ENCODE data around the gene HOMER2. TPM values are rescaled to one million over a fixed set of nuclear protein-coding genes. Genes with fewer than 3 reads are reported as not detected.

Gene HOMER2
- polyA plus RNA-seq, 1 experiment: 1.1 TPM

GRCh38 chr15:82934100-82934880 lies 18.2 kb downstream of the HOMER2 start:
- TF ChIP-seq CTCF (IDR thresholded peaks at IDR 0.05; ENCODE audit: low read depth, low read length): no peak
- Histone ChIP-seq H3K27ac (ENCODE audit: low read depth, low read length) (no peak overlapping the region), H3K9me3 (ENCODE audit: control insufficient read depth, insufficient read depth, low read length) (no peaks in the 10 kb centered on the region), H3K4me3 (ENCODE audit: low read depth, low read length) (no peak overlapping the region), H3K27me3 (ENCODE audit: control insufficient read depth, insufficient read depth, low read length) (peaks cover 4% of the 10 kb centered on the region)
- DNase-seq (ENCODE audit: low read depth, low spot score): no peak
- CTCF ChIA-PET: no interaction called here
- POLR2A ChIA-PET: no interaction called here

GRCh38 chr15:82933576-82933975 lies 18.9 kb downstream of the HOMER2 start:
- no peak overlapping the region for H3K4me3 ChIP-seq (ENCODE audit: low read depth, low read length)
- no peak overlapping the region for H3K27ac ChIP-seq (ENCODE audit: low read depth, low read length)
- ChIA-PET POLR2A (no interaction called here), CTCF (no interaction called here)
- DNase-seq (ENCODE audit: low read depth, low spot score): no peak
- no peak for TF ChIP-seq CTCF (IDR thresholded peaks at IDR 0.05; ENCODE audit: low read depth, low read length)
- H3K9me3 ChIP-seq (ENCODE audit: control insufficient read depth, insufficient read depth, low read length): no peaks in the 10 kb centered on the region
- H3K27me3 ChIP-seq (ENCODE audit: control insufficient read depth, insufficient read depth, low read length): peaks cover 2% of the 10 kb centered on the region

- ChIA-PET CTCF (no interaction called here), POLR2A (no interaction called here)
Observed at GRCh38 chr15:82931221-82931620, 21.3 kb downstream of the HOMER2 start.

GRCh38 chr15:82930461-82930860 lies 22.1 kb downstream of the HOMER2 start:
- CTCF ChIA-PET: no interaction called here
- peaks cover 4% of the 10 kb centered on the region for H3K27me3 ChIP-seq (ENCODE audit: control insufficient read depth, insufficient read depth, low read length)
- no peak for TF ChIP-seq CTCF (IDR thresholded peaks at IDR 0.05; ENCODE audit: low read depth, low read length)
- H3K27ac ChIP-seq (ENCODE audit: low read depth, low read length): no peak overlapping the region
- DNase-seq (ENCODE audit: low read depth, low spot score): no peak
- H3K9me3 ChIP-seq (ENCODE audit: control insufficient read depth, insufficient read depth, low read length): no peaks in the 10 kb centered on the region
- POLR2A ChIA-PET: no interaction called here
- H3K4me3 ChIP-seq (ENCODE audit: low read depth, low read length): no peak overlapping the region

More at GRCh38 chr15:82931221-82931620, 21.3 kb downstream of the HOMER2 start:
- H3K9me3 ChIP-seq (ENCODE audit: control insufficient read depth, insufficient read depth, low read length): no peaks in the 10 kb centered on the region
- peaks cover 4% of the 10 kb centered on the region for H3K27me3 ChIP-seq (ENCODE audit: control insufficient read depth, insufficient read depth, low read length)
- no peak overlapping the region for H3K27ac ChIP-seq (ENCODE audit: low read depth, low read length)
- H3K4me3 ChIP-seq (ENCODE audit: low read depth, low read length): no peak overlapping the region
- no peak for DNase-seq (ENCODE audit: low read depth, low spot score)
- TF ChIP-seq CTCF (IDR thresholded peaks at IDR 0.05; ENCODE audit: low read depth, low read length): no peak

- DNase-seq (ENCODE audit: low read depth, low spot score): no peak
- CTCF ChIA-PET: interaction anchor here (0.6 kb wide), 1 partner anchor 320 kb away, joined by 5 read pairs; no protein-coding TSS in a partner anchor
- H3K4me3 ChIP-seq (ENCODE audit: low read depth, low read length): no peak overlapping the region
- H3K27me3 ChIP-seq (ENCODE audit: control insufficient read depth, insufficient read depth, low read length): peaks cover 4% of the 10 kb centered on the region
- no peak for TF ChIP-seq CTCF (IDR thresholded peaks at IDR 0.05; ENCODE audit: low read depth, low read length)
- POLR2A ChIA-PET: interaction anchor here (0.5 to 0.6 kb wide), 2 partner anchors 60 to 277 kb away, joined by 3 to 4 read pairs; no protein-coding TSS in a partner anchor
- H3K27ac ChIP-seq (ENCODE audit: low read depth, low read length): no peak overlapping the region
- no peaks in the 10 kb centered on the region for H3K9me3 ChIP-seq (ENCODE audit: control insufficient read depth, insufficient read depth, low read length)
Observed at GRCh38 chr15:82928711-82929110, 23.8 kb downstream of the HOMER2 start.
